ENCODE results near the gene VRK3.

VRK3 gene

DNA sequence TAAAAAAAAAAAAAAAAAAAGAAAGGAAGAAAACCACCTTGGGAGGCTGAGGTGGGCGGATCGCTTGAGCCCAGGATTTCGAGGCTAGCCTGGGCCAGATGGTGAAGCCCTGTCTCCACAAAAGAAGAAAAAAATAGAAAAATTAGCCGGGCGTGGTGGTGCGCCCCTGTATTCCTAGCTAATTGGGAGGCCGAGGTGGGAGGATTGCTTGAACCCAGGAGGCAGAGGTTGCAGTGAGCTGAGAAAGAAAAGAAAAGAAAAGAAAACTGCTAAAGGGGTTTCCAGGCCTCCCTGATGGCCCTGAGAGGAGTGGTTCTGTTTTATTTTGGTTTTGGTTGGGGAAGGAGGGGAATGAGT, 1.4 kb upstream of the VRK3 start:
- no peak for DNase-seq

DNA sequence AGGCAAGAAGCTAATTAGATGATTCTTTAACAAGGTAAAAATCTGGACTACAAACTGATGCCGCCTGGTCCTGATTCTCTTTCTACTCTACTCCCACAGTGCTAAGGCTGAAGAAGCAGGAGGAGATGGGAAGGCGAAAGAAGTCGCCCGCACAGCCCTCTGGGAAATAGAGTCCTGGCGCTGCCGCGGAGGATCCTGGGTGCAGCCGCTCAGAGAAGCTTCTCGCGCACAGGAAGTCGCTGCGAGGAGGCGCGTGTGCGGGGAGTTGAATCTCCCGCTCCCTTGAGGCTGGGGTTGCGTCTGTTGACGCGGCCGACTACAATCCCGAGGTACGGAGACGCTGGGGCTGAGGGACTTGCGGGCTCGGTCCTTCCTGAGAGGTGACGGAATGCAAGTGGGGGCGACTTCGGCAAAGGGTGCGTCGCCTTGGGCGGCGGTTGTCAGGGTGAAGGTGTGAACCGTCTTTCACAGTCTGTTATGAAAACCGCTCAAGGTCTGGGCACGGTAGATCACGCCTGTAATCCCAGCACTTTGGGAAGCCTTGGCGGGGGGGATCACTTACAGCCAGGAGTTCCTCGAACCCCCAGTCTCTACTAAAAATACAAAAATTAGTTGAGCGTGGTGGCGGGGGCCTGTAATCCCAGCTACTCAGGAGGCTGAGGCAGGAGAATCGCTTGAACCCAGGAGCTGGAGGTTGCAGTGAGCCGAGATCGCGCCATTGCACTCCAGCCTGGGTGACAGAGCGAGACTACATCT, 800 bp upstream of the VRK3 start, which contains the start of gene ZNF473:
Gene ZNF473, plus strand, starts transcription at position 212 of the 756 bp plus-strand sequence. CDS start 5,078 bp downstream, outside the sequence.
- peak; percentile 95 for DNase-seq

DNA sequence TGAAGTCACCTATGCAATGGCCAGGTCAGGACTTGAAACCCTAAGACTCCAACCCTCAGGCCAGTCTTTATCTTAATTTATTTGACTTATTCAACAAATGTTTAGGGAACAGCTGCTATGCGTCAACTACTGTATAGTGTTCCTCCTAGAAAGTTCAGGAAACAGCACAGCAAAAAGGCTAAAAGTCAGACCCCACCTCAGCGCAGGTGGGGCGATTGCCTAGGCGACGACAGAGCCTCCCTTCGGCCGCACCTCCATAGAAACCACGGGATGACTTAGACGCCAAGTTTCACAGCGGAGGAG, 502 bp downstream of the VRK3 start:
- DNase-seq, result no peak

DNA sequence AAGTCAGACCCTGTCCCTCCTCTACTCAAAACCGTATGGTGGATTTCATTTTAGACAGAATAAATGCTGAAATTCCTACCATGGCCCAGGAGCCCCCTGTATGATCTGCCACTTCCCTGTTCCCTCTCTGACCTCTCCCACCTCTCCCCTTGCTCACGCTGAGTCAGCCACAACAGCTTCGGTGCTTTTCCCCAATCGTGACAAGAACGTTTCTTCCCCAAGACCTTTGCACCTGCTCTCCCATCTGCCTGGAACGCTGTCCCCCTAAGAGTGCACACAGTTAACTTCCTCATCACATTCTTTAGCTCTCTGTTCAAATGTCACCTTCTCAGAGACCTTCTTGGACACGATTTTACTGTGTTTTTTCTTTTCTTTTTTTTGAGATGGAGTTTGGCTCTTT, 2.3 kb downstream of the VRK3 start:
- no peak for DNase-seq

DNA sequence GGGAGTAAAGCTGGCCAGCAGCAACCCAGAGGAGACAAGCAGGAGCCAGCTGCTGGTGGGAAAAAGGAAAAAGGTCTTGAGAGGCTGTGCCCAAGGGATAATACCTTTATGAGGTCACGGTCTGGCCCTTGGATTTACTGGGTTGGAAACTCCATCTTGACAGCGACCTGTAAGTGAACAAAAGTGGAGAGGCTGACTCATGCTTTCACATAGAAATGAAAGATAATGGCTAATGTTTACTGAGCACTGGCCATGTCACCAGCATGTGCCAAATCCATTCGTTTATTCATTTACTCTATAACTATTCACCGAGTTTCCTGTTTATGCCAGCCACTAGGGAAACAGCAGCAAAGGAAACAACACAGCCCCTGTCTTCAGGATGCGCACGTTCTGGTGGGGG, 4.7 kb downstream of the VRK3 start:
- no peak for DNase-seq

DNA sequence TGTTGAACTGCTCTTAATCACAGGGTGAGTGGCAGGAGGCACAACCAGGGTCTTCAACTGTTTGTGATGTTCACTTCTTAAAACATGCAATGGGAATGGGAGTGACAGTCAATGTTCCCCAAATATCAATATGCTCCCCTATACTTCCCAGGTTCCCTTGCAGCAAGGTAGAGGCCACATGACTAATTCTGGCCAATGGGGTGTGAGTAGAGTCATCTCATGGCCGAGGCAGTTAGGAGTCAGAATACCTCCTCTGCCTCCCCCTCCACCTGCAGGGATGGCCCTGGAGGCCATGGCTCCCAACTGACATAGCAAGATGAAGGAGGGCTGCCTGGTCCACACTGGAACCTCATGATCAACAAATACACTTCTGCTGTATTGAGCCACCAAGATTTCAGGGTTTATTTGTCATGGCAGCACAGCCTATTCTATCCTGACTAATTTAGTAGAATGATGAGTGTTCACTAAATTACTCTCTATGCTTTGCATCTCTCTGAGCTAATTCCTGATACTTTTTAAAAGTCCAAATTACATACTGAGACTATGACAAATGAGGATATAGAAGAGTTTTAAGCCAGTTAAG, 8.9 kb downstream of the VRK3 start:
- no peak for DNase-seq

DNA sequence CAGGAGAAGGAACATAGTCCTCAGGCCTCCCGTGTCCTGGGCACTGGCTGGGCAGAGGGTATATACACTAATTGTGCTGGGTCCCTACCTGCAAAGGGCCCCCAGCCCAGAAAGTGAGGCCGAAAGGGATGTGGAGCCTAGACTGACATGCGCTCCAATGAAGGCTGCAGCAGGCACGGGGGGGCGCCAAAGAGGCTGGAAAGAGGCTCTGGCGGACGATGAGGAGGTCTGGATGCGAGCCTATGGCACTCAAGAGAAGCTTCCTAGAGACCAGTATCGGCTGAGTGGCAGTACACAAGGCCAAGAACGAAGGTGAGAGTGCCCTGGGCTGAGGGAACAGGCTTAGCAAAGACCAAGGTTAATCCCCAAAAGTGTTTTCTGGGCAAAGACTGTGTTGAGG, 16.6 kb downstream of the VRK3 start:
- peak; percentile 10 for DNase-seq

DNA sequence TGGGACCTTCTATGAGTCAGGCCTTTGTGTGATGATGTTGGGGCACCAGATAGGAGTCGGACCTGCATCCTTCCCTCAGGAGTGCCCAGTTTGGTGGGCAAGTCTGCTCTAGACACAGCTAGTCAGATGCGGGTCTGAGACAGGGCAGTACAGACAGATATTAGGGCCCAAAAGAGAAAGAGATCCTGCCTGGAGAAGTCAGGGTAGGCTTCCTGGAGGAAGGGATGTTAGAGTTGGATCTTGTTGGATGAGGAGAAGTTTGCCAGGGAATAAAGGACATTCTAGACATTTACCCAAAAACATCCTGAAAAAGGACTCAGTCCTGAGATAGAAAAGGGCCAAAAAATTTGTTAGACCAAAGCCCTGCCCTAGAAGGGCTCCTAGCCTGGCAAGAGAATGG, 17.2 kb downstream of the VRK3 start:
- no peak for DNase-seq

DNA sequence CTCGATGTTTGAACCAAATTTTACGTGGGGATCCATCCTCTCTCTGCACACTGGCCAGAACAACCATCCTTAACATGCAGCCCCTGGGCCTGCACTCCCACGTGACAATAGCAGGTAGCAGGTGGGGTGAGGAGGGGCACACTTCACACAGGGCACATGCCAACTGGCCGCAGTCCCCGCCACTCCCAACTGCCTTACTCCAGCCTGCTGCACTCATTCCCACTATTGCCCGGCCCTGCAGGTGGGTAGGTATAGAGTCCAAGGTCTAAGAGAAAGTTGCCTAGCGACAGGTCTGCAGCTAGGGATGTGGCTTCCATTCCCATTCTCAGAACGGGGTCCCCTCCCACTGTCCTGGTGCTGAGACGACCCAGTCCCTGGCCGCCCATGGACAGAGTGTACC, 18.0 kb downstream of the VRK3 start:
- DNase-seq, result no peak

DNA sequence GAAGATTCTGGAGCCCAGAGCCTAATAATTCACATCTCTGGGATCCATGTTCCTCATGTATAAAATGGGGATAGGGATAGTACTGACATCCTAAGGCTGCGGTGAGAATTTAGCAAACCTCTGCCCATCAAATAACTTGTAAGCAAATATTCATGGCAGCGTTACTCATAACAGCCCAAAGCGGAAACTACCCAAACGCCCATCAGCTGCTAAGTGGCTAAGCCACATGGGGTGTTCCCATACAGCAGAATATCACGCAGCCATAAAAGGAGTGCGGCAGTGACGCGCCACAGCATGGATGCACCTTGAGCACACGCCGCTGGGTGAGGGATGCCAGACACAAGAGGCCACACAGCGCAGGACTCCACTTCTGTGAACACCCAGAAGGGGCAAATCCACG, 19.7 kb downstream of the VRK3 start:
- DNase-seq, result peak; percentile 55

DNA sequence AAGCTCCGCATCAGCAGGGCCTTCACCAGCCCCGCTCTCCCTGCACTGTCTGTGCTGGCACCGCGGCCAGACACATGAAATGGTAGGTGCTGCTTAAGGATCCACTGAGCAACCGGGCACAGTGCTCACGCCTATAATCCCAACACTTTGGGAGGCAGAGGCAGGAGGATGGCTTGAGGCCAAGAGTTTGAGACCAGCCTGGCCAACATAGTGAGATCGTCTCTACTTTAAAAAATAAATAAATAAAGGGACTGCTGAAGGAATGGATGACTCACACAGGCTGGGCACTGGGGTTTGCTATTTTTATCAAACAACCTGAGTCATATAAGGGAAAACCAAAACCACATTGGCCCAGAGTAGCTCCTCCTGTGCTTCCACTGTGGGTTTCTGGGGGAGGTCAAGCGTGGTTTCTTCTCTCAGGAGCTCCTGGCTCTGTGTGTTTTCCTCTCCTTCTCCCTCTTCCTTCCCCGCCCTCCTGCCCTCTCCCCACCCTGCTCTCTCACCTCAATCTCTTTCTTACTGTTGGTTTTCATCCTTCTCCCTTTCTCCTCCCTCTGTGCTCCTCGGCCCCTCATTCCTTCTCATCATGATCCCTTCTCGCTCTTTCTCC, 21.3 kb downstream of the VRK3 start:
- DNase-seq, result peak; percentile 77

DNA sequence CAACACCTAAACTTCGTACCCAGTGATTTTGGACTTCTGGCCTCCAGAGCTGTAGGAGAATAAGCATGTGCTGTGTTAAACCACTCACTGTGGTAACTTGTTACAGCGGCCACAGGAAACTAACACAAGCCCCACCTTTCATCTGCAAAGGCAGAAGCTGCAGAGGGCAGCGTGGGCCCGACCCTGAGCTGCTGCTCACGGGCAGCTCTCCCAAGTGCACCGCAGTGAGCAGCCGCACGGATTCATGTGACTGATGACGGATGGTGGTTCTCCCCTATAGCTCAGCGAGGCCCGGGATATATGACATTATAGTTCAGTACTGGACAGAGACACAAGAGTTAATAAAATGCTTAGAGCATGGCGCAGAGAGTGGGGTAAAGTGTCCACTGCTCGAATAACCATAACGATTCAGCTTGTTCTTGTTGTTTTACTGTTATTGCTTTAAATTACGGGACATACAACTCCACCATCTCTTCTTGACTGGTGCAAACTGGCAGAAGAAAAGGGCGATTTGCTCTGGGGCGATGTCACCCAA, 21.9 kb downstream of the VRK3 start:
- no peak for DNase-seq

DNA sequence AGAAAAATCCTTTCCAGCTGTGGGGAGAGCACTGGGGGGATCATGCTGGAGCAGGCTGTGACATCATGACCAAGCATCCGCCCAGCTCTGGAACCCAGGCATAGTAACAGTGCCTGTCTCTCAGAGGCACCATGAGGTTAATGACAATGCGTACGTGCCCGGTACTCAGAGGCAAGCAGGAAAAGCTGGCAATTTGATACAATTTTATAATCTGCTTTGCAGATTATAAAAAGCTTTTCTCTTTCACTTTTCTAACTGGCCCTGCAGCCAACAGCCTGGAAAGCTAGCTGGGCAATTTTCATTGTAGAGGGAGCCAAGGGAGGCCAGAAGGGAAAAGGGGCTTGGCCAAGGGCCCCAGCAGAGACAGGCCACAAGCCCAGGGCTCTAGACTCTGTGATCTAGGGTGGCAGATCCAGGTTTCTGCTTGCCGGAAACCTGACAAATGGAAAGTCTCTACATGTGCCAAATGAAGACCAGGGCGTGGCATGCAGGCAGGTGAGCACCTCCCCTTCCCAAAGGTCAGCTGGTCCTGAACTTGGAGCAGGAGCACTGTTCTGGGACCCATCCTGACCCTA, 22.7 kb downstream of the VRK3 start:
- no peak for DNase-seq

DNA sequence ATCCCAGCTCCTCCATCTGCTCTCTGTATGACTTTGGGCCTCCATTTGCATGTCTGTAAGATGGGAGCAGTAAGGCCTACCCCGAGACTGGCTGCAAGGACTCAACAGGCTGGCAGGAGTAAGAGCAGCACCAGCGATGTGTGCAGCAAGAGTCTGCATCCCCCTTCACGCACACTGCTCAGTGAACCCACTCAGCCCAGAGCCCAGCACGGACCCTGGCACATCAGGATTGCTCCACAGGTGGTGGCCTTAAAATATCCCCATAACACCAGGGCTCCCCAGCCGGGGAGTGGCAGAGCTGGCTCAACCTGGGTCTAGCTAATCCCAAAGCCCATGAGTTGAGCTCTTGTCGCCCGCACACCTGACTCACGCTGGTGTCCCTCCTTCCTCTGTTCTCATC, 23.4 kb downstream of the VRK3 start:
- DNase-seq, result no peak

DNA sequence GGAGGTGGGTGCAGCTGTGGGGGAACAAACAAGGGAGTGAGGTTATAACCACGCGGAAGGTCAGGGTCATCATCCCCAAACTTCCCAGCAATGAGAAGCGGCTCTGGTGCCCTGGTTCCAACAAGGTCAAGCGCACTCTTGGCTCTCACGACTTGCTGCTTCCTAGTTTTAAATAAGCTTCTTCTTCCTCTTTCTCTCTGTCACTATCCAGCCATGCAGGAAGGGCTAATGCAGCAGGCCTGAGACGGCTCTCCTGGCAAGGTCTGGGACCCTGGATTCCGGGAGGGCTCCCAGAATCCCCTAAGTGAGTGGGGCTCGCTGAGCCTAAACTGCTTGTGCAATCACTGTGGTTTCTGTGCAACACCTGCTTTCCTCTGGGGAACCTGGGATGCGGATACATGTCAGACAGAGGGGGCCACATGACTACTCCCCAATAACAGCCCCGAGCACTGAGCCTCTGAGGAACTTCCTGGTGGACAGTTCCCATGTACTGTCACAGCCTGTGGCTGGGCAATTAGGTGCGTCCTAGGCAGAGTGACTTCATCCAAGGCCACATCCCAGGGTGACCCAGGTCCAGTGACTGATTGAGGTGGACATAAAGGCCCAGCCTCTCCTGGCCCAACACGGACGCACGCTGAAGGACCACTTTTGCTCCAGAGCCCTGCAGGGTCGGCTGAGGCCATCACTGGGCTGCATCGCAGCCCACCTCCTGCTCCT, 24.2 kb downstream of the VRK3 start:
- no peak for DNase-seq

DNA sequence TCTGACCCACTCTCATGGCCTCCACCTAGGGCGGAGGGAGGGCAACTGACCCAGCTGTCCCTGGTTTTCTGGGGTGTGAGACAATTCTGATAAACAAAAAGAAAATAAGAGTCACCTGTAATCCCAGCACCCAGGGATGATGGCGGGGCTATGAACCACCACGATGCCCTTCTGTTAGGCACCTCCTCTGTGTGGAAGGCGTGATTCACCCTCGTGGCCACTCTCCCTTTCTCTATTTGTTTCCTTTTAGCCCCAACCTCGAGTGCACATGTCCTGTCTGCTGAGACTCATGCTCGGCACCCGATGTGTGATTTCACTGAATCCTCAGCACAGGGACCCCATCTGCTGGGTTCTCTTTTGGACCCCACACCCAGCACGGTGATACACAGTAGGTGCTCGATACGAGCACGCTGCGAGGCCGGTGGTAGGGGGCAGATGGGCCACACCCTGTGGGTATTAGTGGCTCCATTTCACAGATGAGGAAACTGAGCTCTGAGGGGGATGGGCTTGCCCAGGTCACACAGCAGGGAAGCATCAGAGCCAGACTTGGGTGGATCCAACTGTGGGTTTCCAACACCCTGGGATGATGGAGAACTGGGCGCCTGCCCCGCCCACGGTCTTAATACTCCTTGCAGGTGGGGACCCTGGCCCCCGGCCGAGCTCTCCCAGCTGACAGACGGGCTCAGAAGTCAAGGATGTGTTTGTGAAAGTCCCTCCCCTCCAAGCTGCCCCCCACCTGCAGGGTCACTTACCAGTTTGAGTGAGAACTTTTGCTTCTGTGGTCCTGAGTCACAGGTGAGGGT, 24.9 kb downstream of the VRK3 start:
- no peak for DNase-seq

DNA sequence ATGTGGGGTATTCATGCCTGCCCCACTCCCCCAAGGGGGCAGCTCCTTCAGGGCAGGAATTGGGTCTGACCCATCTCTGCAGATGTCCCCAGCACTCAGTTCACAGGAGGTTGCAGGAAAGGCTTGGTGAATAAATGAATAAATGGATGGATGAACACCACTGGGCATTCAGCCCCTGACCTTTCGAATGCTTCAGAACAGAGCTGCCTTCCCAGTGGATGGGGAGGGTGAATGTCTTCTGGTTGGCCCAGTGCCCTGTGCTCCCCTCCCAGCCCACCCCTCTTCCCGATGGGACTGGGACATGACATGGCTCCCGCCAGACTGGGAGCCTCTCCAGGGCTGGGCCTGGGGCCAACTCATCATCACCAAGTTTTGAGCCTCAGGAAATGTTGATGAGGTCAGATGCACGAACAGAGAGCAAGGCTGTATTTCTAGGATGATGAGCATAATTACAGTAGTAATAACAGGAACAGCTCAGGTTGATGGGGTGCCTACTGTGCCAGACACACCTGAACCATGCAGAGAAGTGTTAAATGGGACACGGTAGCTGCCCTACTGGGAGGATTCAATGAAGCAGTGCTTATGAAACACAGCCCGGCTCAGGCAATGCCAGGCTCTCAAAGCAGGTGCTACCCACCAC, 25.7 kb downstream of the VRK3 start:
- no peak for DNase-seq

DNA sequence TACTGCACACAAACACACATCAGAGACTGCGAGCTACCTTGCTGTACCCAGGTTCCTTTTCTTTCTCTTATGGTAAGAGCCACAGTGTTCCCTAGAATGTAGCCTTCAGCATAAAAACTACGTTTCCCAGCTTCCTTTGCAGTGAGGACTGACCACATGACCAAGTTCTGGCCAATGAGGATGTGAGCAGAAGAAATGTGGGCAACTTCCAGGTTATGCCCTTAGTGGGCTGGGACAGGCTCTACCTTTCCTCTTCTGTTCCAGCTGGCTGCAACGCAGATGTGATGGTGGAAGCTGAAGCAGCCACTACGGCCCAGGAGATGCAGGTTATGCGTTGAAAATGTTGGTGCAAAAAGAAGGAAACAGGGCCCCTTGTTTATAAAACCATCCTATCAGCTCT, 27.5 kb downstream of the VRK3 start:
- peak; percentile 52 for DNase-seq

DNA sequence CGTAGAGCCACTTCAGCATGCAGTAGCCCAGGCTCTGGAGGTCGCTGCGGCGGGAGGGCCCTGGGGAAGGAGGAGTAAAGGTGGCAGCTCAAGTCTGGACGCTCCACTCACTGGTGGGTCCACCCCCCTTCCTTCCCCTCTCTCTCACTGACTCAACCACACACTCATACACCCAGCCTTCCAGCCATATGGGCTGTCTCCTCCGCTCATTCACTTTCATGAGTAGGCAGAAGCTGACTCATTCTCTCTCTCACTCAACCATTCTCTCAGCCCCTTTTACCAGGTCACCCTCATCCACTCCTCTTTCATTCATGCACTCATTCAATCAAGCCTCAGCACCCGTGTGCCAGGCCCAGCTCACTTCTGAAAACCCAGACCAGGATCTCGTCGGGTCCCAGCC, 36.7 kb downstream of the VRK3 start:
- DNase-seq, result peak; percentile 41

DNA sequence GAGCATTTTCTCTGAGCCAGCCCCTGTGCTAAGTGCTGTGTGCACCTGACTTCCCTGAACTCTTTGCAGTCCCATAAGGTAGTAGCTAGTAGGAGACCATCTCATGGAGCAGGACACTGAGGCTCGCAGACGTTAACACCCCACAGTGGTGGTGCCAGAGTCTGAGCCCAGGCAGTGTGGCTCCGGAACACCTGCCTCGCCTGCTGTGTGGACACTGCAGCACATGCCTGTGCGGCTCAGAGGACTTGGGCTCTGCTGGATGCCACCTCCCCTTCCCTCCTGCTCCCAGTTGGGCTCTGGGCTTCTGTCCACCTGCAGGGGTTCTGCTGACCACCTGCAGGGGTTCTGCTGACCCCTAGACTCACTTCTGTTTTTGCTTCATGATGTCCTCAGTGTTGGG, 37.2 kb downstream of the VRK3 start:
- DNase-seq, result no peak

DNA sequence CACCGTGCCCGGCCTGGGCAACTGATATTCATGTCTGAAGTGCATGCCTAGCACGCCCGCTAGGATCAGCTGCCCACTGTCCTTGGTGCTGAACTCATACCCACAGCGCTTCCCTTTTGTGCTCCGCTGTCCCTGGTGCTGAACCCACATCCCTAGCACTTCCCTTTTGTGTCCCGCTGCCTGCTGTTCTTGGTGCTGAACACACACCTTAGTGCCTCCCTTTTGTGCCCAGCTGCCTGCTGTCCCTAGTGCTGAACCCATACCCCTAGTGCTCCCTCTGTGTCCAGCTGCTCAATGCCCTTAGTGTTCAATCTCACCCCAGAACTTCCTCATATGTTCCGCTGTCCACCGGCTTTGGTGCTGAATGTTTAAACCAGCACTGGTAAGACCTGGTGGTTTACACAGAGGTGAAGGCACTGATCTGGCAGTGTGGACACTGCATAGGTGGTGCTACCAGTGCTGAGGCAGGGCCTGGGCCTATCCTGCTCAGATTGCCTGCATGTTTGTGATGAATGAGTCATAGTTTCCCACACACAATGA, 37.9 kb downstream of the VRK3 start:
- DNase-seq, result peak; percentile 80

DNA sequence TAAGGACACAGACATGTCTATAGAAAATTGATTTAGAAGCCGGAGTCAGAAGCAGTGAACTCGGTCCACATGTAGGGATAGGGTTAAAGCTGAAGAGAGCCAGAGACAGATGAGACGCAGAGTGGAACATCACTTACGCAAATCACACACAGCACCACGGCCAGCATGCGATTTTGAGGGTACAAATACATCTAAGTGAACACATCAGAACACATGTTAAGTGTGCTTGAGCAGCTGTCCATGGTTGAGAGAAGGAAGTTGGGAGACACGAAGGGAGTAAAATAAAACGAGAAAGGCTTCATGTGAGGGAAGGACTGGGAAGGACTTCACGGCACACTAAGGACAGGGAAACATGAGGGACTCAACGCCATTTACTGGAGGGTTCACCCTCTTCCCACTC, 38.8 kb downstream of the VRK3 start:
- no peak for DNase-seq
